Panc1 (cell line): Measurements from ENCODE around the gene STRADA.

Experiments
- SIN3A ChIP-seq: IDR thresholded peaks from 2 replicates; pipeline ENCODE4 v1.6.1; 2012; ENCODE audit warnings: low read depth, mild to moderate bottlenecking, low read length, moderate library complexity, borderline replicate concordance; ENCODE audit not compliant: insufficient read depth
- TF ChIP-seq, protein P1 (sequence below): fragments of 450-650 bp; IDR thresholded peaks from 2 replicates; pipeline ENCODE4 v1.5.1; 2017; ENCODE audit warnings: mild to moderate bottlenecking
- TF ChIP-seq, protein P2 (sequence below), 2 experiments: IDR thresholded peaks; 2 replicates each; pipeline ENCODE4 v1.6.1; 2011 to 2012; ENCODE audit warnings: low read depth in 2 of 2, control low read depth in 1 of 2, low read length in 1 of 2, mild to moderate bottlenecking in 1 of 2, moderate library complexity in 1 of 2; ENCODE audit not compliant: insufficient read depth in 1 of 2

DNA sequence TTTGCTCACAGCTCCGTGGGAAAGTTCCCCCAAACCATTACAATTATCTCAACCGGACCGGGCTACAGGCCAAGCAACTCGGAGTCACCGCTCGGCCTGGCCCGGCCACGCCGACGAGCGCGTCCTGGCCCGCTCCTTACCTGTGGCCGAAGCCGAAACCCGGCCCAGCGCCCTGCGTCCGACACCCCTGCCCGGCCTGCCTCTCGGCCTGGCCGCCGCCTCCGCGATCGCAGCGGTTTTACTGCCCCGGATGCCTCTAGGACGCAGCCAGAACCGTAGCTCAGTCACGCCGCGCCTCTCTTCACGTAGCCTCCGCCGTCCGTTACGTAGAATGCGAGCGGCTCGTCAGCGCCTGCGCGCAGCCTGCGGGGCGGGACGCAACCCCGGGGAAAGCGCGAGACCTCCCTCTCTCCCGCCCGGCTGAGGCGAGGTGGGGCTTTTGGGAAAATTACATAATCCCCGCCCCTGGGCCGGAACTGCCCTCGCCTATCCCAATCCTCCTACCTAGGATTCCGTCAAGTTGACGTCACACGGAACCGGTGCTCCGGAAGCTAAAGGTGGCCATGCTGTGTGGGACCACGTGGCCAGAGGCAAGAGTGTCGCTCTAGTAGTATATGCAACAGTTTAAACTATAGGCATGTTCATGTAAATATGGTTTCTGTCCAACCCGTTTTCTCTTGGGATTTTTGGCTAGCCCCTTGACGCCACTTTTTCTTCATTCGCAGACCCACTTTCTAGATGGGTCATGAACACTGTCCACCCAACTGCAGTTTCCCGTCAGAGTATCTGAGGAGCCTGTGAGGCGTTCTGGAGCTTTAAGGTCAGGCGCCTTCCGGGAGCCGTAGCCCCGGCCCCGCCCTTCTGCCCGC lies 31.9 kb upstream of the STRADA start, which contains the start of gene CCDC47:
- TF ChIP-seq, protein P1, sequence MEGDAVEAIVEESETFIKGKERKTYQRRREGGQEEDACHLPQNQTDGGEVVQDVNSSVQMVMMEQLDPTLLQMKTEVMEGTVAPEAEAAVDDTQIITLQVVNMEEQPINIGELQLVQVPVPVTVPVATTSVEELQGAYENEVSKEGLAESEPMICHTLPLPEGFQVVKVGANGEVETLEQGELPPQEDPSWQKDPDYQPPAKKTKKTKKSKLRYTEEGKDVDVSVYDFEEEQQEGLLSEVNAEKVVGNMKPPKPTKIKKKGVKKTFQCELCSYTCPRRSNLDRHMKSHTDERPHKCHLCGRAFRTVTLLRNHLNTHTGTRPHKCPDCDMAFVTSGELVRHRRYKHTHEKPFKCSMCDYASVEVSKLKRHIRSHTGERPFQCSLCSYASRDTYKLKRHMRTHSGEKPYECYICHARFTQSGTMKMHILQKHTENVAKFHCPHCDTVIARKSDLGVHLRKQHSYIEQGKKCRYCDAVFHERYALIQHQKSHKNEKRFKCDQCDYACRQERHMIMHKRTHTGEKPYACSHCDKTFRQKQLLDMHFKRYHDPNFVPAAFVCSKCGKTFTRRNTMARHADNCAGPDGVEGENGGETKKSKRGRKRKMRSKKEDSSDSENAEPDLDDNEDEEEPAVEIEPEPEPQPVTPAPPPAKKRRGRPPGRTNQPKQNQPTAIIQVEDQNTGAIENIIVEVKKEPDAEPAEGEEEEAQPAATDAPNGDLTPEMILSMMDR: no peak
- TF ChIP-seq, protein P2, sequence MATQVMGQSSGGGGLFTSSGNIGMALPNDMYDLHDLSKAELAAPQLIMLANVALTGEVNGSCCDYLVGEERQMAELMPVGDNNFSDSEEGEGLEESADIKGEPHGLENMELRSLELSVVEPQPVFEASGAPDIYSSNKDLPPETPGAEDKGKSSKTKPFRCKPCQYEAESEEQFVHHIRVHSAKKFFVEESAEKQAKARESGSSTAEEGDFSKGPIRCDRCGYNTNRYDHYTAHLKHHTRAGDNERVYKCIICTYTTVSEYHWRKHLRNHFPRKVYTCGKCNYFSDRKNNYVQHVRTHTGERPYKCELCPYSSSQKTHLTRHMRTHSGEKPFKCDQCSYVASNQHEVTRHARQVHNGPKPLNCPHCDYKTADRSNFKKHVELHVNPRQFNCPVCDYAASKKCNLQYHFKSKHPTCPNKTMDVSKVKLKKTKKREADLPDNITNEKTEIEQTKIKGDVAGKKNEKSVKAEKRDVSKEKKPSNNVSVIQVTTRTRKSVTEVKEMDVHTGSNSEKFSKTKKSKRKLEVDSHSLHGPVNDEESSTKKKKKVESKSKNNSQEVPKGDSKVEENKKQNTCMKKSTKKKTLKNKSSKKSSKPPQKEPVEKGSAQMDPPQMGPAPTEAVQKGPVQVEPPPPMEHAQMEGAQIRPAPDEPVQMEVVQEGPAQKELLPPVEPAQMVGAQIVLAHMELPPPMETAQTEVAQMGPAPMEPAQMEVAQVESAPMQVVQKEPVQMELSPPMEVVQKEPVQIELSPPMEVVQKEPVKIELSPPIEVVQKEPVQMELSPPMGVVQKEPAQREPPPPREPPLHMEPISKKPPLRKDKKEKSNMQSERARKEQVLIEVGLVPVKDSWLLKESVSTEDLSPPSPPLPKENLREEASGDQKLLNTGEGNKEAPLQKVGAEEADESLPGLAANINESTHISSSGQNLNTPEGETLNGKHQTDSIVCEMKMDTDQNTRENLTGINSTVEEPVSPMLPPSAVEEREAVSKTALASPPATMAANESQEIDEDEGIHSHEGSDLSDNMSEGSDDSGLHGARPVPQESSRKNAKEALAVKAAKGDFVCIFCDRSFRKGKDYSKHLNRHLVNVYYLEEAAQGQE (IDR thresholded peaks at IDR 0.05; ENCODE audit: insufficient read depth in 1 of 2, low read depth in 2 of 2, low read length in 1 of 2): no peak
- TF ChIP-seq SIN3A: peak; percentile 67; the same call in 1 of the 2 replicates
